Trophoblast cell (in vitro differentiated cells and primary cell): Measurements from ENCODE around the gene RAB30.

Experiments used
- DNase-seq, 2 donors: peaks; one replicate each; pipeline ENCODE4 v3.0.0-alpha.2; 2016
- H2AFZ ChIP-seq: 2 replicates; pipeline ENCODE4 v1.6.1; 2013; ENCODE audit warnings: low read length, moderate library complexity, mild to moderate bottlenecking; ENCODE audit not compliant: insufficient read depth, poor library complexity
- H2AK5ac ChIP-seq: 2 replicates; pipeline ENCODE4 v1.6.1; 2013; ENCODE audit warnings: mild to moderate bottlenecking, low read length
- H2BK120ac ChIP-seq: 2 replicates; pipeline ENCODE4 v1.6.1; 2013; ENCODE audit warnings: low read length, mild to moderate bottlenecking, moderate library complexity; ENCODE audit not compliant: insufficient read depth, poor library complexity
- H2BK12ac ChIP-seq: 2 replicates; pipeline ENCODE4 v1.6.1; 2013; ENCODE audit warnings: mild to moderate bottlenecking, low read length, moderate library complexity
- H2BK5ac ChIP-seq: 2 replicates; pipeline ENCODE4 v1.6.1; 2013; ENCODE audit warnings: low read length, low read depth, moderate library complexity, mild to moderate bottlenecking; ENCODE audit not compliant: poor library complexity
- H3K14ac ChIP-seq: 2 replicates; pipeline ENCODE4 v1.6.1; 2013; ENCODE audit warnings: mild to moderate bottlenecking, low read length
- H3K18ac ChIP-seq: 2 replicates; pipeline ENCODE4 v1.6.1; 2013; ENCODE audit warnings: mild to moderate bottlenecking, low read length
- H3K23ac ChIP-seq: 2 replicates; pipeline ENCODE4 v1.6.1; 2013; ENCODE audit warnings: low read length
- H3K27ac ChIP-seq: 2 replicates; pipeline ENCODE4 v1.5.1; 2013; ENCODE audit warnings: low read depth, mild to moderate bottlenecking, inconsistent platforms, low read length, moderate library complexity
- H3K27me3 ChIP-seq: 2 replicates; pipeline ENCODE4 v1.6.1; 2013; ENCODE audit warnings: inconsistent platforms, mild to moderate bottlenecking, low read length, moderate library complexity; ENCODE audit not compliant: insufficient read depth
- H3K36me3 ChIP-seq, 2 experiments: 1 replicate in 1 of 2; 2 replicates in 1 of 2; pipeline ENCODE4 v1.6.1; 2013; ENCODE audit warnings: low read length in 2 of 2, mild to moderate bottlenecking in 2 of 2, moderate library complexity in 1 of 2; ENCODE audit not compliant: insufficient read depth in 2 of 2, control insufficient read depth in 1 of 2
- H3K4ac ChIP-seq: 2 replicates; pipeline ENCODE4 v1.6.1; 2013; ENCODE audit warnings: low read depth, mild to moderate bottlenecking, low read length, moderate library complexity
- H3K4me1 ChIP-seq, 2 experiments: 1 replicate in 1 of 2; 2 replicates in 1 of 2; pipeline ENCODE4 v1.6.1; 2013; ENCODE audit warnings: low read length in 2 of 2, mild to moderate bottlenecking in 2 of 2, moderate library complexity in 1 of 2; ENCODE audit not compliant: insufficient read depth in 2 of 2, control insufficient read depth in 1 of 2
- H3K4me2 ChIP-seq: 2 replicates; pipeline ENCODE4 v1.6.1; 2013; ENCODE audit warnings: inconsistent platforms, mild to moderate bottlenecking, low read length, moderate library complexity
- H3K4me3 ChIP-seq: 2 replicates; pipeline ENCODE4 v1.5.1; 2013; ENCODE audit warnings: mild to moderate bottlenecking, low read depth, low read length, inconsistent platforms
- H3K79me1 ChIP-seq: one replicate; pipeline ENCODE4 v1.6.1; 2013; ENCODE audit warnings: low read length
- H3K79me2 ChIP-seq: 2 replicates; pipeline ENCODE4 v1.6.1; 2013; ENCODE audit warnings: low read length, mild to moderate bottlenecking; ENCODE audit not compliant: control insufficient read depth, insufficient read depth, poor library complexity
- H3K9ac ChIP-seq: 2 replicates; pipeline ENCODE4 v1.6.1; 2013; ENCODE audit warnings: mild to moderate bottlenecking, low read length
- H3K9me3 ChIP-seq: 2 replicates; pipeline ENCODE4 v1.6.1; 2013; ENCODE audit warnings: low read depth, mild to moderate bottlenecking, control low read depth, inconsistent platforms, low read length; ENCODE audit not compliant: insufficient read depth
- H4K12ac ChIP-seq: 2 replicates; pipeline ENCODE4 v1.6.1; 2013; ENCODE audit warnings: low read depth, mild to moderate bottlenecking, low read length, moderate library complexity
- H4K8ac ChIP-seq: 2 replicates; pipeline ENCODE4 v1.6.1; 2013; ENCODE audit warnings: low read depth, mild to moderate bottlenecking, low read length, moderate library complexity
- H4K91ac ChIP-seq: one replicate; pipeline ENCODE4 v1.6.1; 2013; ENCODE audit warnings: low read depth, mild to moderate bottlenecking, low read length, moderate library complexity
- WGBS: extraction: QIAGEN DNeasy Blood & Tissue Kit; methylation state at CpG from one replicate; pipeline ENCODE4 v1.1.7; 2013; ENCODE audit warnings: missing lambda C conversion rate; ENCODE audit not compliant: insufficient read length, insufficient coverage; ENCODE audit errors: extremely low coverage; 5-methylcytosine and 5-hydroxymethylcytosine counted together

Gene RAB30

DNA sequence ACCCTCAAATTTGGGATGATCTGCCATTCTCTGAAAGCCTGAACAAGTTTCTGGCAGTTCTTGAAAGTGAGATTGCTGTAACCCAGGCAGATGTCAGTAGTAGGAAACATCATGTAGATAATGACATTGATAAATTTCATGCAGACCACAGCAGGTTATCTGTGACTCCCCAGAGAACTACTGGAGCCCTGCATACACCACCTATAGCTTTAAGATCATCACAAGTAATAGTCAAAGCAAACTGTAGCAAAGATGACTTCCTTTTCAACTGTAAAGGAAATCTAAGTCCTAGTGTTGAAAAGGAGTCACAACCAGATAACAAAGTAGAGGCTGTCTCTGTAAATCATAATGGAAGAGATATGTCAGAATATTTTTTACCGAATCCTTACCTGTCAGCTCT is 139.1 kb downstream of the RAB30 start:
- Histone ChIP-seq H4K12ac (no peak overlapping the region), H3K23ac (no peak overlapping the region), H3K79me1 (no peaks in the 10 kb centered on the region), H3K4ac (no peak overlapping the region), H2AK5ac (no peak overlapping the region), H3K79me2 (no peaks in the 10 kb centered on the region), H2BK120ac (no peak overlapping the region), H3K14ac (no peak overlapping the region), H2BK5ac (no peak overlapping the region), H3K9me3 (no peaks in the 10 kb centered on the region), H4K8ac (no peak overlapping the region), H3K18ac (no peak overlapping the region), H3K36me3 (peaks cover 0 to 4% of the 10 kb centered on the region in 2 experiments), H3K27me3 (no peaks in the 10 kb centered on the region), H2BK12ac (no peak overlapping the region), H3K27ac (no peak overlapping the region), H3K4me1 (no peaks in the 10 kb centered on the region), H3K4me2 (no peak overlapping the region), H3K9ac (no peak overlapping the region), H4K91ac (no peak overlapping the region), H3K4me3 (no peak overlapping the region), H2AFZ (no peak overlapping the region)
- DNase-seq = no peak
- no CpG with 5 or more reads among the region's 1 CpG for WGBS

- H3K27me3 ChIP-seq = no peaks in the 10 kb centered on the region
- H2AK5ac ChIP-seq = no peak overlapping the region
- H3K18ac ChIP-seq = no peak overlapping the region
- no peaks in the 10 kb centered on the region for H3K79me2 ChIP-seq
- no peak overlapping the region for H2BK120ac ChIP-seq
- peaks cover 0 to 4% of the 10 kb centered on the region in 2 experiments for H3K36me3 ChIP-seq
- H3K9ac ChIP-seq = no peak overlapping the region
- no peak overlapping the region for H4K8ac ChIP-seq
- H3K14ac ChIP-seq = no peak overlapping the region
- no peak overlapping the region for H2BK5ac ChIP-seq
- no peaks in the 10 kb centered on the region for H3K9me3 ChIP-seq
- no peak for DNase-seq
- no peak overlapping the region for H2AFZ ChIP-seq
- H2BK12ac ChIP-seq = no peak overlapping the region
- no peak overlapping the region for H3K4ac ChIP-seq
- no peak overlapping the region for H3K4me2 ChIP-seq
- H3K23ac ChIP-seq = no peak overlapping the region
- H3K79me1 ChIP-seq = no peaks in the 10 kb centered on the region
- H4K12ac ChIP-seq = no peak overlapping the region
- no peak overlapping the region for H3K27ac ChIP-seq
- WGBS = no CpG with 5 or more reads among the region's 2 CpGs
- H4K91ac ChIP-seq = no peak overlapping the region
- H3K4me3 ChIP-seq = no peak overlapping the region
- no peaks in the 10 kb centered on the region for H3K4me1 ChIP-seq
These were observed 141.0 kb downstream of the RAB30 start for GRCh38 chr11:82930734-82931133.

DNA sequence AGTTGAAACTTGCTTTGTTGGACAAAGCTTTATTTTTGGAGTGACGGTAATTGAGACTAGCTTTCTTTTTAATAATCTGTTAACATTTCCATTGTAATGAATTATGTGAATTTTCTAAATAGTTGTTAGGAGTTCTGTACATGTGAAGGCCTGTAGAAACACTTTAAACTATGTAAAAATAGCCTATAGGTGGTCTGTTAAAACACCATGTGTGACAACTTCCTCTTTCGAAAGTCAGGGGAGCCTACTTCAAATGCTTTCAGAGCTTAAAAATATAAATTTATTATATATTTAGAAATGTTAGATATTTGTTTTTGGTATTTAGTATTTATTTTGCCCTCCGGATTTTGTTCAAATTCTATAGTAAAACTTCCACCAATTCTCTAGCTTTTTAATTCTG is 141.5 kb downstream of the RAB30 start:
- Histone ChIP-seq H2BK5ac (no peak overlapping the region), H2BK120ac (no peak overlapping the region), H3K9me3 (no peaks in the 10 kb centered on the region), H3K27ac (no peak overlapping the region), H3K14ac (no peak overlapping the region), H2BK12ac (no peak overlapping the region), H3K79me1 (no peaks in the 10 kb centered on the region), H3K4ac (no peak overlapping the region), H4K12ac (no peak overlapping the region), H3K36me3 (peaks cover 0 to 4% of the 10 kb centered on the region in 2 experiments), H3K4me2 (no peak overlapping the region), H3K4me1 (no peaks in the 10 kb centered on the region), H2AK5ac (no peak overlapping the region), H3K23ac (no peak overlapping the region), H2AFZ (no peak overlapping the region), H3K27me3 (no peaks in the 10 kb centered on the region), H3K9ac (no peak overlapping the region), H4K8ac (no peak overlapping the region), H3K79me2 (no peaks in the 10 kb centered on the region), H4K91ac (no peak overlapping the region), H3K4me3 (no peak overlapping the region), H3K18ac (no peak overlapping the region)
- whole genome bisulfite sequencing = no CpG with 5 or more reads among the region's 3 CpGs
- no peak for DNase-seq

- DNase-seq = no peak
- H2BK5ac ChIP-seq = no peak overlapping the region
- no peaks in the 10 kb centered on the region for H3K9me3 ChIP-seq
- no peak overlapping the region for H3K14ac ChIP-seq
- peaks cover 2 to 4% of the 10 kb centered on the region in 2 experiments for H3K36me3 ChIP-seq
- H3K4me1 ChIP-seq = no peaks in the 10 kb centered on the region
- no peaks in the 10 kb centered on the region for H3K79me2 ChIP-seq
- H3K18ac ChIP-seq = no peak overlapping the region
- H2AFZ ChIP-seq = no peak overlapping the region
- H4K12ac ChIP-seq = no peak overlapping the region
- no peaks in the 10 kb centered on the region for H3K79me1 ChIP-seq
- H3K4me3 ChIP-seq = no peak overlapping the region
- H2BK12ac ChIP-seq = no peak overlapping the region
- H3K27ac ChIP-seq = no peak overlapping the region
- no peak overlapping the region for H2AK5ac ChIP-seq
- H3K4me2 ChIP-seq = no peak overlapping the region
- WGBS = no CpG with 5 or more reads among the region's 10 CpGs
- no peak overlapping the region for H3K9ac ChIP-seq
- no peak overlapping the region for H4K8ac ChIP-seq
- no peaks in the 10 kb centered on the region for H3K27me3 ChIP-seq
- no peak overlapping the region for H3K4ac ChIP-seq
- H3K23ac ChIP-seq = no peak overlapping the region
- no peak overlapping the region for H4K91ac ChIP-seq
- H2BK120ac ChIP-seq = no peak overlapping the region
These were observed 142.6 kb downstream of the RAB30 start for GRCh38 chr11:82929121-82929520.
